WTC11 (cell line): ENCODE results near the gene MLPH. TPM values are rescaled to one million over a fixed set of nuclear protein-coding genes. Genes with fewer than 3 reads are reported as not detected.
A peak's percentile ranks its signal among the peaks of the same experiment; 100 is the strongest.

Source experiments
- ATAC-seq: fragments of 200-7000 bp; cut with Tn5 transposase; 2 replicates; pipeline ENCODE4 v1.10.0; 2021; ENCODE audit warnings: mild to moderate bottlenecking, moderate library complexity
- CTCF ChIA-PET: fragments of 300-600 bp; sonication (Branson Sonifier 250); formaldehyde crosslinking; loops from one replicate; lab custom pipeline; 2021; ENCODE audit warnings: antibody characterized with exemption; lab: Charles Lee
- POLR2A ChIA-PET: fragments of 350-600 bp; sonication (Branson Sonifier 250); formaldehyde crosslinking; loops from one replicate; lab custom pipeline; 2021; ENCODE audit warnings: antibody characterized with exemption; lab: Charles Lee
- DNase-seq: peaks from one replicate; pipeline ENCODE4 v3.0.0; 2021; ENCODE audit warnings: low spot score
- H3K27ac Mint-ChIP-seq: 2 replicates; pipeline ENCODE4 v1.8.0; 2021; ENCODE audit warnings: mixed read lengths
- H3K27me3 Mint-ChIP-seq: 2 replicates; pipeline ENCODE4 v1.8.0; 2021; ENCODE audit warnings: low read depth, mild to moderate bottlenecking, moderate library complexity, mixed read lengths
- H3K36me3 Mint-ChIP-seq: 2 replicates; pipeline ENCODE4 v1.8.0; 2021; ENCODE audit warnings: mixed read lengths
- H3K4me1 Mint-ChIP-seq: 2 replicates; pipeline ENCODE4 v1.8.0; 2022; ENCODE audit warnings: mixed read lengths
- H3K4me3 Mint-ChIP-seq: 2 replicates; pipeline ENCODE4 v1.8.0; 2021; ENCODE audit warnings: mild to moderate bottlenecking, moderate library complexity, mixed read lengths
- H3K9me3 Mint-ChIP-seq: 2 replicates; pipeline ENCODE4 v1.8.0; 2021; ENCODE audit warnings: mixed read lengths
- ARID4B ChIP-seq: sonication (generic); formaldehyde crosslinking; IDR thresholded peaks from 2 replicates; pipeline ENCODE4 v1.8.0; 2023; ENCODE audit warnings: missing genetic modification reagents, mild to moderate bottlenecking, borderline replicate concordance
- ATF1 ChIP-seq: sonication (generic); formaldehyde crosslinking; IDR thresholded peaks from 2 replicates; pipeline ENCODE4 v1.8.1; 2023; ENCODE audit warnings: mild to moderate bottlenecking, moderate library complexity, missing genetic modification reagents
- ETV6 ChIP-seq: sonication (generic); formaldehyde crosslinking; IDR thresholded peaks from 2 replicates; pipeline ENCODE4 v1.8.1; 2022; ENCODE audit warnings: mild to moderate bottlenecking, missing genetic modification reagents
- FOXK1 ChIP-seq: sonication (generic); formaldehyde crosslinking; IDR thresholded peaks from 2 replicates; pipeline ENCODE4 v1.8.0; 2022; ENCODE audit warnings: mild to moderate bottlenecking, moderate library complexity, missing genetic modification reagents
- FOXP4 ChIP-seq: sonication (generic); formaldehyde crosslinking; IDR thresholded peaks from 2 replicates; pipeline ENCODE4 v1.8.0; 2022; ENCODE audit warnings: mild to moderate bottlenecking, missing genetic modification reagents
- JAZF1 ChIP-seq: fragments of 250-450 bp; sonication (Bioruptor Pico); IDR thresholded peaks from 2 replicates; pipeline ENCODE4 v1.9.0; 2021; ENCODE audit warnings: moderate library complexity, mild to moderate bottlenecking, inconsistent platforms
- NFE2L1 ChIP-seq: sonication (generic); formaldehyde crosslinking; IDR thresholded peaks from 2 replicates; pipeline ENCODE4 v1.8.1; 2023; ENCODE audit warnings: missing genetic modification reagents
- NR1H2 ChIP-seq: sonication (generic); formaldehyde crosslinking; IDR thresholded peaks from 2 replicates; pipeline ENCODE4 v1.9.0; 2021; ENCODE audit warnings: mild to moderate bottlenecking, moderate library complexity, missing genetic modification reagents
- NR2C2 ChIP-seq: sonication (generic); formaldehyde crosslinking; IDR thresholded peaks from 2 replicates; pipeline ENCODE4 v1.8.0; 2022; ENCODE audit warnings: mild to moderate bottlenecking, missing genetic modification reagents
- PREB ChIP-seq: sonication (generic); formaldehyde crosslinking; IDR thresholded peaks from 2 replicates; pipeline ENCODE4 v1.8.1; 2022; ENCODE audit warnings: mild to moderate bottlenecking, missing genetic modification reagents, moderate library complexity, borderline replicate concordance
- SP1 ChIP-seq: sonication (generic); formaldehyde crosslinking; conservative IDR thresholded peaks from 2 replicates; pipeline ENCODE4 v1.8.1; 2022; ENCODE audit warnings: missing genetic modification reagents
- TEAD4 ChIP-seq: sonication (generic); formaldehyde crosslinking; IDR thresholded peaks from 2 replicates; pipeline ENCODE4 v1.8.0; 2022; ENCODE audit warnings: mild to moderate bottlenecking, missing genetic modification reagents
- TP53 ChIP-seq: sonication (generic); formaldehyde crosslinking; IDR thresholded peaks from 2 replicates; pipeline ENCODE4 v1.8.1; 2023; ENCODE audit warnings: mild to moderate bottlenecking, missing genetic modification reagents
- ZBTB21 ChIP-seq: sonication (generic); formaldehyde crosslinking; IDR thresholded peaks from 2 replicates; pipeline ENCODE4 v1.8.1; 2023; ENCODE audit warnings: mild to moderate bottlenecking, missing genetic modification reagents, borderline replicate concordance
- ZMAT4 ChIP-seq: fragments of 250-450 bp; sonication (Bioruptor Pico); IDR thresholded peaks from 2 replicates; pipeline ENCODE4 v1.9.0; 2021; ENCODE audit warnings: mild to moderate bottlenecking
- ZNF138 ChIP-seq: sonication (generic); formaldehyde crosslinking; conservative IDR thresholded peaks from 2 replicates; pipeline ENCODE4 v1.8.1; 2022; ENCODE audit warnings: mild to moderate bottlenecking, moderate library complexity, missing genetic modification reagents
- ZNF219 ChIP-seq: sonication (generic); formaldehyde crosslinking; IDR thresholded peaks from 2 replicates; pipeline ENCODE4 v1.8.0; 2023; ENCODE audit warnings: missing genetic modification reagents, mild to moderate bottlenecking, borderline replicate concordance
- ZNF416 ChIP-seq: fragments of 250-450 bp; sonication (Bioruptor Pico); IDR thresholded peaks from 2 replicates; pipeline ENCODE4 v1.9.0; 2021; ENCODE audit warnings: mild to moderate bottlenecking, inconsistent platforms
- ZNF423 ChIP-seq: fragments of 250-450 bp; sonication (Bioruptor Pico); IDR thresholded peaks from 2 replicates; pipeline ENCODE4 v2.1.2; 2022; ENCODE audit warnings: mild to moderate bottlenecking, moderate library complexity
- total RNA-seq: library from RNA; stranded (reverse); gene quantifications from 3 replicates; pipeline ENCODE4 v1.2.3, GENCODE V29; 2021

The MLPH gene
- total RNA-seq, 1 experiment from 2014 or later: 10.3 TPM

- Mint-ChIP-seq H3K27me3 (no peaks in the 10 kb centered on the region), H3K4me1 (peaks cover 41% of the 10 kb centered on the region), H3K36me3 (peaks cover 31% of the 10 kb centered on the region), H3K9me3 (no peaks in the 10 kb centered on the region), H3K27ac (peak overlapping the region; percentile 87; the same call in 1 of the 2 replicates), H3K4me3 (no peak overlapping the region)
- TF ChIP-seq PREB: no peak
- TF ChIP-seq ARID4B (CRISPR knock-in tag): no peak
- TF ChIP-seq ATF1: no peak
- no peak for TF ChIP-seq ZNF416
- no peak for TF ChIP-seq FOXK1 (CRISPR knock-in tag)
- ChIA-PET CTCF (interaction anchor here (0.7 to 7.1 kb wide), 11 partner anchors 8 to 170 kb away, joined by 3 to 385 read pairs (median 4); partner anchors contain the start of gene RAB17), POLR2A (interaction anchor here (1.2 kb wide), 1 partner anchor 27 kb away, joined by 3 read pairs; no protein-coding TSS in a partner anchor)
- ATAC-seq (no peak), DNase-seq (no peak)
Observed at GRCh38 chr2:237574894-237575868, 88.1 kb downstream of the MLPH start.

- DNase-seq: no peak
- no peak for ATAC-seq
- TF ChIP-seq ZBTB21 (CRISPR knock-in tag): no peak
- no peak for TF ChIP-seq ARID4B (CRISPR knock-in tag)
- no peak for TF ChIP-seq JAZF1 (CRISPR knock-in tag)
- no peak for TF ChIP-seq TP53 (CRISPR knock-in tag)
- TF ChIP-seq ZNF423 (CRISPR knock-in tag): no peak
- TF ChIP-seq ZNF138 (CRISPR knock-in tag): no peak
- no peak for TF ChIP-seq TEAD4 (CRISPR knock-in tag)
- no peak for TF ChIP-seq FOXP4 (CRISPR knock-in tag)
- no peak for TF ChIP-seq SP1
- no peak for TF ChIP-seq ZNF219 (CRISPR knock-in tag)
- TF ChIP-seq NFE2L1 (CRISPR knock-in tag): no peak
- no peak for TF ChIP-seq NR2C2 (CRISPR knock-in tag)
- TF ChIP-seq ZMAT4: no peak
- TF ChIP-seq NR1H2 (CRISPR knock-in tag): no peak
- TF ChIP-seq ETV6 (CRISPR knock-in tag): no peak
Observed at GRCh38 chr2:237575869-237576862, 89.1 kb downstream of the MLPH start.

More at GRCh38 chr2:237575869-237576862, 89.1 kb downstream of the MLPH start:
- Mint-ChIP-seq H3K27me3 (no peaks in the 10 kb centered on the region), H3K27ac (peak overlapping the region; percentile 88), H3K4me3 (no peak overlapping the region), H3K36me3 (peaks cover 33% of the 10 kb centered on the region), H3K9me3 (no peaks in the 10 kb centered on the region), H3K4me1 (peaks cover 41% of the 10 kb centered on the region)
- ChIA-PET POLR2A (interaction anchor here (1.2 kb wide), 1 partner anchor 26 kb away, joined by 3 read pairs; no protein-coding TSS in a partner anchor), CTCF (interaction anchor here (1.0 to 7.1 kb wide), 5 partner anchors 26 to 169 kb away, joined by 3 to 385 read pairs (median 4); no protein-coding TSS in a partner anchor)
